GM10248 (cell line): ENCODE results near the gene SUN1.
"Not testable (repeated sequence)": the region's sequence is repeated elsewhere in the genome, so short reads cannot be mapped to it uniquely, and the experiment has no call there.

Experiments used
- CTCF ChIA-PET: fragments of 300-600 bp; sonication (Branson Sonifier 250); formaldehyde crosslinking; extraction: SDS; loops from one replicate; lab custom pipeline; 2021; ENCODE audit warnings: antibody characterized with exemption; lab: Yijun Ruan, JAX
- POLR2A ChIA-PET: fragments of 350-650 bp; sonication (Branson Sonifier 250); formaldehyde crosslinking; extraction: SDS; loops from one replicate; lab custom pipeline; 2020; ENCODE audit warnings: antibody characterized with exemption; lab: Yijun Ruan, JAX
- DNase-seq: peaks from one replicate; pipeline ENCODE4 v3.0.0; 2012; ENCODE audit errors: extremely low spot score
- TF ChIP-seq, protein P1 (sequence below): IDR thresholded peaks from 2 replicates; pipeline ENCODE4 v1.5.1; 2012; ENCODE audit warnings: mild to moderate bottlenecking, low read depth; ENCODE audit errors: extremely low read depth, missing control alignments, control extremely low read depth

SUN1 gene

DNA sequence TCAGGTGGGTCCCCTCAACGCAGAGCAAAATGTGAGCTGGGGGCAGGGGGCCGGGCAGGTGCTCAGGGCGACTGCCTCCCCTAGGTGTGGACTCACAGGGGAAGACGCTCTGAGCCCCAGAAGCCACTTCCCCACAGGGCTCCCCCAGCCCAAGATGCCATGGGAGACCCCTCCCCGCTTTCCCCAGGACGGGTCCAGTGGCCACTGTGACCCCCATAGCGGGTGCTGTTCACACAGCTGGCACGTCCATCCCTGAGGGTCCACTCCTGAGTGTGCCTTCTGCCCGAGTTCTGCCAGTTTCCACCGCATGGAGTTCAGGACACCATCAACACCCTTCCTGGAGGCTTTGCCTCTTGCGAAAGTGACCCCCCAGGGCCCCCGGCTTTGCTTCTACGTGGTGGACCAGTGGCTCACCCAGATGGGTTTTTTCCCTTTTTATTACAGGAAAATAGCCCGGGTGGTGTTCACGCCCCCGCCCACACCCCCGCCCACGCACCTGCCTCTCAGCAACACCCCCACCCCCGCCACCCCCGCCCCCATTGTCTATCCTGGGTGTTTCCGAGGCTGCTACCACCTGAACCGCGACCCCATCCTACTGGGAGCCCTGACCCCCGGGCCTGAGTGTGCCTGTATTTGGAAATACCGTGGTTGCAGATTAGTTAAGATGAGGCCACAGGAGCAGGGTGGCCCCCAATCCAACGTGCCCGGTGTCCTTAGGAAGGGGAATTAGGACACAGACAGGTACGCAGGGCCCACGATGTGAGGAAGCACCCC, 90.2 kb downstream of the SUN1 start:
- POLR2A ChIA-PET = no interaction called here
- no peak for DNase-seq
- TF ChIP-seq, protein P1, sequence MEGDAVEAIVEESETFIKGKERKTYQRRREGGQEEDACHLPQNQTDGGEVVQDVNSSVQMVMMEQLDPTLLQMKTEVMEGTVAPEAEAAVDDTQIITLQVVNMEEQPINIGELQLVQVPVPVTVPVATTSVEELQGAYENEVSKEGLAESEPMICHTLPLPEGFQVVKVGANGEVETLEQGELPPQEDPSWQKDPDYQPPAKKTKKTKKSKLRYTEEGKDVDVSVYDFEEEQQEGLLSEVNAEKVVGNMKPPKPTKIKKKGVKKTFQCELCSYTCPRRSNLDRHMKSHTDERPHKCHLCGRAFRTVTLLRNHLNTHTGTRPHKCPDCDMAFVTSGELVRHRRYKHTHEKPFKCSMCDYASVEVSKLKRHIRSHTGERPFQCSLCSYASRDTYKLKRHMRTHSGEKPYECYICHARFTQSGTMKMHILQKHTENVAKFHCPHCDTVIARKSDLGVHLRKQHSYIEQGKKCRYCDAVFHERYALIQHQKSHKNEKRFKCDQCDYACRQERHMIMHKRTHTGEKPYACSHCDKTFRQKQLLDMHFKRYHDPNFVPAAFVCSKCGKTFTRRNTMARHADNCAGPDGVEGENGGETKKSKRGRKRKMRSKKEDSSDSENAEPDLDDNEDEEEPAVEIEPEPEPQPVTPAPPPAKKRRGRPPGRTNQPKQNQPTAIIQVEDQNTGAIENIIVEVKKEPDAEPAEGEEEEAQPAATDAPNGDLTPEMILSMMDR = no peak
- CTCF ChIA-PET = interaction anchor here (1.2 to 2.2 kb wide), 3 partner anchors 10 to 143 kb away, joined by 3 to 7 read pairs (median 4); no protein-coding TSS in a partner anchor

DNA sequence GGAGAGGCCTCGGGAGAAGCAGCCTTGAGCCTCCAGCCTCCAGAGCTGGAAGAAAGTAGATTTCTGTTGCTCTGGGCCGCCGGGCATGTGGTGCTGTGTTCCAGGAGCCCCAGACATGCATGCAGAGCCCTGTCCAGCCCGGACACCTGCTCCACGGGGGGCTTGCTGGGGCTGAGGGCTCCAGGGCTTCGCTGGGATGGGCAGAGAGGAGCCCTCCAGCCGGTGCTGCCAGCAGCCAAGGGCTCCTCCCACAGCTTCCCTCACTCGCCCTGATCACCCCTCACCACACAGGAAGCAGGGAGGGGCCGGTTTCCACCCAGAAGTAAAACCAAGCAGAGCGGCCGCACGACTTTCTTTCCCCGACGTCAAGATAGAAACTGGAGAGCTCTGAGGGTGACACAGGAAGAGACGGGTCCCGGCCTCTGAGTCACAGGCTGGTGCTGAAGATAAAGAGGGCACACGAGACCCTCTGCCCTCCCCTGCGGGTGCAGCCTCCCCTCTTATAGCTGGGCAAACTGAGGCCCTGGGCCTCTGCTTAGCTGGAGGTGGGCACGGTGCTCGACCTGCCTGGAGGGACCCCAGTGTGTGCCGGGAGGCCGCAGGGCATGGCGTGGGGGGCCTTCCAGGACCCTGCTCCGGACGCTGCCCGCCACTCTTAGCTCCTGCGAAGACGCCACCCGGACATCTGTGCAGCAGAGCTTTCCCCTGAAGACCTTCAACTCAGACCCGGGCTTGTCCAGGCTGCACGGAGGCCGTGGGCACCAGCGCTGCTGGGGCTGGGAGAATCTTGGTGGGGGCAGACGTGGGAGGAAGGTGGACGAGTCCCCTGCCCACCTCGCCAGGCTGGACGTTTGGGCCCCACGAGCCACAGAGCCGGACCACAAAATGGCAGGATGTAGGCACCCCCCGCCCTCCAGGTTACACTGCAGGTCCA, 91.1 kb downstream of the SUN1 start:
- ChIA-PET CTCF (interaction anchor here (0.9 to 2.2 kb wide), 4 partner anchors 11 to 254 kb away, joined by 3 to 7 read pairs (median 4); no protein-coding TSS in a partner anchor), POLR2A (no interaction called here)
- DNase-seq = peak; percentile 90
- TF ChIP-seq, protein P1 = no peak

DNA sequence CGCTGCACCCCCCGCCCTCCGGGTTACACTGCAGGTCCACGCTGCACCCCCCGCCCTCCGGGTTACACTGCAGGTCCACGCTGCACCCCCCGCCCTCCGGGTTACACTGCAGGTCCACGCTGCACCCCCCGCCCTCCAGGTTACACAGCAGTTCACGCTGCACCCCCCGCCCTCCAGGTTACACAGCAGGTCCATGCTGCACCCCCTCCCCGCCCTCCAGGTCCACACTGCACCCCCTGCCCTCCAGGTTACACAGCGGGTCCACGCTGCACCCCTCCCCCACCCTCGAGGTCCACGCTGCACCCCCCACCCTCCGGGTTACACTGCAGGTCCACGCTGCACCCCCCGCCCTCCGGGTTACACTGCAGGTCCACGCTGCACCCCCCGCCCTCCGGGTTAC, 91.8 kb downstream of the SUN1 start:
- CTCF ChIA-PET = interaction anchor here (0.9 to 2.2 kb wide), 6 partner anchors 12 to 253 kb away, joined by 3 to 7 read pairs (median 3); no protein-coding TSS in a partner anchor
- DNase-seq, POLR2A ChIA-PET: not testable (repeated sequence)
